GM12878 (cell line): ENCODE measurements around the gene TARS3. TPM values are rescaled to one million over a fixed set of nuclear protein-coding genes. Genes with fewer than 3 reads are reported as not detected.

Source experiments
- ATAC-seq: fragments of 200-7000 bp; cut with Tn5 transposase; 3 replicates; pipeline ENCODE4 v1.9.1; 2020; ENCODE audit warnings: mild to moderate bottlenecking, moderate library complexity
- BruUV-seq: library from RNA; stranded (reverse); fragments of 400-500 nt; replicated peaks from 2 replicates; lab custom pipeline; 2021; lab: Mats Ljungman, UMichigan
- CTCF ChIA-PET: fragments of 300-600 bp; sonication (Branson Sonifier 250); formaldehyde crosslinking; extraction: SDS; loops from one replicate; lab custom pipeline; 2021; ENCODE audit warnings: inconsistent platforms; lab: Yijun Ruan, JAX
- POLR2A ChIA-PET: fragments of 350-600 bp; formaldehyde crosslinking; extraction: SDS; loops from one replicate; lab custom pipeline; 2021; ENCODE audit warnings: inconsistent platforms; lab: Charles Lee
- RAD21 ChIA-PET: fragments of 300-600 bp; sonication (Branson Sonifier 250); formaldehyde crosslinking; loops from one replicate; lab custom pipeline; 2023; ENCODE audit warnings: antibody characterized with exemption; ENCODE audit not compliant: unreplicated experiment; lab: Charles Lee
- SMC1A ChIA-PET: fragments of 300-600 bp; sonication (Branson Sonifier 250); formaldehyde crosslinking; loops from one replicate; lab custom pipeline; 2023; ENCODE audit not compliant: unreplicated experiment, uncharacterized antibody; lab: Charles Lee
- DNase-seq: peaks from one replicate; pipeline ENCODE4 v3.0.0-alpha.2; 2011; ENCODE audit warnings: low read depth, low spot score
- FAIRE-seq: peaks from 3 replicates; lab custom pipeline; 2011; peaks lifted over from hg19 to GRCh38; lab: Jason Lieb, UNC
- H2AFZ ChIP-seq: 2 replicates; pipeline ENCODE4 v1.6.0; 2011; ENCODE audit warnings: low read depth, low read length, control low read depth; ENCODE audit not compliant: control insufficient read depth
- H3K27ac ChIP-seq: 2 replicates; pipeline ENCODE4 v1.5.1; 2011; ENCODE audit warnings: control low read depth; ENCODE audit not compliant: control insufficient read depth, insufficient read depth
- H3K27me3 ChIP-seq, 2 experiments: replicated peaks in 1 of 2; 2 replicates each; pipeline versions ENCODE4 v1.6.0 to v1.6.1; 2011; ENCODE audit warnings: low read length in 1 of 2; ENCODE audit not compliant: control insufficient read depth in 2 of 2, insufficient read depth in 2 of 2
- H3K36me3 ChIP-seq, 2 experiments: 2 replicates each; pipeline ENCODE4 v1.5.1; 2011; ENCODE audit warnings: low read length in 1 of 2; ENCODE audit not compliant: control insufficient read depth in 2 of 2, insufficient read depth in 2 of 2
- H3K4me1 ChIP-seq: 2 replicates; pipeline ENCODE4 v1.6.1; 2011; ENCODE audit warnings: mild to moderate bottlenecking, low read length, moderate library complexity, mixed read lengths; ENCODE audit not compliant: control insufficient read depth, insufficient read depth
- H3K4me2 ChIP-seq: 2 replicates; pipeline ENCODE4 v1.6.0; 2011; ENCODE audit warnings: control low read depth; ENCODE audit not compliant: control insufficient read depth, insufficient read depth
- H3K4me3 ChIP-seq: fragments of 200-600 bp; sonication (generic); 2 replicates; pipeline ENCODE4 v1.5.1; 2016
- H3K79me2 ChIP-seq: 2 replicates; pipeline ENCODE4 v1.6.0; 2011; ENCODE audit warnings: low read length; ENCODE audit not compliant: control insufficient read depth, insufficient read depth
- H3K9ac ChIP-seq: 2 replicates; pipeline ENCODE4 v1.8.0; 2011; ENCODE audit warnings: low read length, control low read depth, mixed read lengths; ENCODE audit not compliant: control insufficient read depth, insufficient read depth
- H3K9me3 ChIP-seq: replicated peaks from 3 replicates; pipeline ENCODE4 v1.5.1; 2011; ENCODE audit warnings: mild to moderate bottlenecking, low read length; ENCODE audit not compliant: control insufficient read depth, insufficient read depth
- H4K20me1 ChIP-seq: 2 replicates; pipeline ENCODE4 v1.6.0; 2011; ENCODE audit not compliant: control insufficient read depth, insufficient read depth
- ATF3 ChIP-seq: IDR thresholded peaks from 2 replicates; pipeline ENCODE4 v1.6.1; 2011; ENCODE audit warnings: low read depth, mild to moderate bottlenecking, low read length, moderate library complexity, borderline replicate concordance; ENCODE audit errors: extremely low read depth
- BHLHE40 ChIP-seq, 2 experiments: fragments of 450-650 bp in 1 of 2; IDR thresholded peaks; 2 replicates each; pipeline ENCODE4 v1.6.1; 2011 to 2017; ENCODE audit warnings: low read depth in 2 of 2, borderline replicate concordance in 1 of 2, improper control_type of control experiment in 1 of 2, low read length in 1 of 2, mild to moderate bottlenecking in 1 of 2
- CBX3 ChIP-seq: fragments of 200-600 bp; sonication (generic); IDR thresholded peaks from 2 replicates; pipeline ENCODE4 v1.6.1; 2016; ENCODE audit warnings: low read depth, borderline replicate concordance
- CBX5 ChIP-seq: sonication (generic); IDR thresholded peaks from 2 replicates; pipeline ENCODE4 v1.6.1; 2016; ENCODE audit warnings: low read depth, moderate library complexity, mild to moderate bottlenecking, inconsistent platforms
- EED ChIP-seq: sonication (generic); IDR thresholded peaks from 2 replicates; pipeline ENCODE4 v1.6.1; 2016; ENCODE audit warnings: antibody characterized with exemption, low read depth
- EGR1 ChIP-seq, 2 experiments: IDR thresholded peaks; 1 replicate in 1 of 2; 2 replicates in 1 of 2; pipeline ENCODE4 v1.6.1; 2011 to 2012; ENCODE audit warnings: low read depth in 2 of 2, low read length in 2 of 2, borderline replicate concordance in 1 of 2, mild to moderate bottlenecking in 1 of 2, moderate library complexity in 1 of 2
- GATAD2B ChIP-seq: fragments of 450-650 bp; conservative IDR thresholded peaks from 2 replicates; pipeline ENCODE4 v1.6.1; 2017; ENCODE audit warnings: low read depth, mild to moderate bottlenecking, moderate library complexity
- HDGF ChIP-seq: fragments of 450-650 bp; IDR thresholded peaks from 2 replicates; pipeline ENCODE4 v1.6.1; 2016; ENCODE audit warnings: antibody characterized with exemption
- IKZF2 ChIP-seq, 2 experiments: fragments of 450-650 bp; IDR thresholded peaks; 2 replicates each; pipeline ENCODE4 v1.6.1; 2017; ENCODE audit warnings: mild to moderate bottlenecking in 2 of 2, moderate library complexity in 2 of 2
- JUNB ChIP-seq: IDR thresholded peaks from 2 replicates; pipeline ENCODE4 v1.6.1; 2016; ENCODE audit warnings: antibody characterized with exemption, mild to moderate bottlenecking
- KDM1A ChIP-seq: fragments of 200-600 bp; sonication (generic); IDR thresholded peaks from 2 replicates; pipeline ENCODE4 v1.6.1; 2016; ENCODE audit warnings: borderline replicate concordance
- KLF5 ChIP-seq: fragments of 450-650 bp; IDR thresholded peaks from 2 replicates; pipeline ENCODE4 v1.6.1; 2014; ENCODE audit warnings: mild to moderate bottlenecking; ENCODE audit not compliant: partially characterized antibody
- MEF2B ChIP-seq: fragments of 450-650 bp; IDR thresholded peaks from 2 replicates; pipeline ENCODE4 v1.6.1; 2018; ENCODE audit warnings: mild to moderate bottlenecking, moderate library complexity; ENCODE audit not compliant: partially characterized antibody, poor library complexity, severe bottlenecking
- POU2F2 ChIP-seq: IDR thresholded peaks from 3 replicates; pipeline ENCODE4 v1.6.1; 2011; ENCODE audit warnings: low read depth, mild to moderate bottlenecking, low read length, borderline replicate concordance
- RAD51 ChIP-seq: fragments of 450-650 bp; IDR thresholded peaks from 2 replicates; pipeline ENCODE4 v1.6.1; 2016; ENCODE audit warnings: moderate library complexity, mild to moderate bottlenecking, inconsistent platforms
- RBBP5 ChIP-seq: fragments of 200-600 bp; sonication (generic); conservative IDR thresholded peaks from 2 replicates; pipeline ENCODE4 v1.6.1; 2016
- SIN3A ChIP-seq: IDR thresholded peaks from 2 replicates; pipeline ENCODE4 v1.6.1; 2012; ENCODE audit warnings: low read depth, low read length, improper control_type of control experiment
- SP1 ChIP-seq: IDR thresholded peaks from one replicate; pipeline ENCODE4 v1.6.1; 2011; ENCODE audit warnings: low read depth, low read length
- SREBF2 ChIP-seq: IDR thresholded peaks from 2 replicates; pipeline ENCODE4 v1.6.1; 2012; ENCODE audit warnings: mild to moderate bottlenecking, low read length
- ZNF687 ChIP-seq: fragments of 450-650 bp; IDR thresholded peaks from 2 replicates; pipeline ENCODE4 v1.6.1; 2017; ENCODE audit warnings: mild to moderate bottlenecking, moderate library complexity
- ZSCAN29 ChIP-seq: fragments of 450-650 bp; IDR thresholded peaks from 2 replicates; pipeline ENCODE4 v1.6.1; 2017; ENCODE audit warnings: mild to moderate bottlenecking, moderate library complexity
- WGBS: methylation state at CpG from one replicate; pipeline ENCODE4 v1.1.6; 2016; ENCODE audit warnings: low lambda C conversion rate; ENCODE audit not compliant: insufficient replicate concordance, insufficient coverage; ENCODE audit errors: missing lambda C conversion rate; 5-methylcytosine and 5-hydroxymethylcytosine counted together
- in situ Hi-C: fragments of 300-500 bp; cut with MboI; formaldehyde crosslinking; loops from 9 replicates; pipeline ENCODE4 v1.14.3; 2018; ENCODE audit warnings: mixed read lengths
- intact Hi-C: fragments of 100-400 bp; cut with micrococcal nuclease; formaldehyde crosslinking; loops from one replicate; pipeline ENCODE4 v1.14.2; 2022; ENCODE audit not compliant: unreplicated experiment
- polyA plus RNA-seq, 11 experiments: library from polyadenylated mRNA; depleted of rRNA in 4 of 11; unstranded in 6 of 11; stranded (reverse) in 5 of 11; fragments of >200 nt; fragmentation: Nextera tagmentation in 4 of 11; fragmentation: Illumina TruSeq in 1 of 11; extraction: Ambion mirVana in 4 of 11; extraction: Trizol in 1 of 11; gene quantifications; 1 replicate in 1 of 11; 2 replicates in 10 of 11; pipeline versions ENCODE4 v1.2.1 to v1.2.3, GENCODE V29; 2011 to 2016; ENCODE audit warnings: inconsistent platforms in 2 of 11, missing spikeins in 2 of 11, low read depth in 1 of 11
- total RNA-seq, 4 experiments: library from RNA; depleted of rRNA in 3 of 4; stranded (reverse); fragments of >200 nt in 3 of 4; fragmentation: Illumina TruSeq in 1 of 4; extraction: Trizol in 1 of 4; gene quantifications; 2 replicates each; pipeline versions ENCODE4 v1.2.1 to v1.2.3, GENCODE V29; 2013 to 2021

The TARS3 gene
- total and polyA plus RNA-seq, 10 of the 15 experiments (the other 5 are each of a cell fraction or from before 2014, with no cell fraction given) = 1.4 to 7.8 (median 5.3) TPM

DNA sequence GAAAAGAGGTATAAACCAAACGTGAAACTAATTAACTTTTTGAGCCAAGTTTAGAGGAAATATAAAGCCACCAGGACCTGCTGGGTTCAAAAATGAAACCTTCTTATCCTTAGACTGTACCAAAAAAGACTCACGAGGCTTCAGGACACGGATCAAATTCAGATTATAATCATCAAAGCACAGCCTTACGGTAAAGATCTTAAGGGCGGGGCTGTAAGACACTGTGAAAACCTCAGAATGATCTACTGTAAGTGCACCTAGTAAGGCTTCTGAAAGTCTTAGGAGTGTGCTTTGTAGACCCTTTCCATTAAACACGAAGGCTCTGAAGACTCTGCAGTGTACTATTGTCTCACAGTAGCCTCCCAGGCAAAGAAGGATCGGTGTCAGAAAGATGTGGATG, 26.8 kb downstream of the TARS3 start (continued):
- TF ChIP-seq ZNF687 (no peak), RAD51 (no peak), IKZF2 (IDR thresholded peaks at IDR 0.05) (no peak), JUNB (no peak), SP1 (no peak), CBX3 (no peak), POU2F2 (no peak), SIN3A (no peak), RBBP5 (no peak), EED (no peak)

DNA sequence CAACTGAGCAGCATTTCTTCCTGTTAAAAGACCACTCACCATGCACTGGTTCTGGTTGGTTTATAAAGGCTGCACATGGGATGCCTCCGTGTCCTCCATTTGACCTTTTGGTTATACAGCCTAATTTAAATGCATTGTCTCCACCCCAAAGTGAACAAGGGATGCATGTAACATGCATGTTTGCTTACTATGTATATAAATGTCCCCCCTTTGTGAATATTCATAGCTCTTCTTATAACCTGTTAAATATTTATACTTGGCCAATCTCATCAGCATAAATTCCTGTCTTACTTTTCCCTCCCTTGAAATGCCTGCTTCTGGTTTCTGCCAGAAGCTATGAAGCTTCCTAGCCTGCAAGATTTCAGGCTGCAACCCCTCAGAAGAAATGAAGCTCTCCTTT, 27.4 kb downstream of the TARS3 start:
- H3K4me3 ChIP-seq = no peak overlapping the region
- H3K4me1 ChIP-seq = peaks cover 10% of the 10 kb centered on the region
- intact Hi-C loops (no loop called here), in situ Hi-C loops (no loop called here)
- ChIA-PET CTCF (interaction anchor here (0.7 kb wide), 1 partner anchor 397 kb away, joined by 3 read pairs; no protein-coding TSS in a partner anchor), POLR2A (no interaction called here), RAD21 (no interaction called here), SMC1A (no interaction called here)
- FAIRE-seq (no peak), DNase-seq (no peak), ATAC-seq (no peak)
- H3K27ac ChIP-seq = no peak overlapping the region
- BruUV-seq = no TSS peak
- H3K27me3 ChIP-seq = no peaks in the 10 kb centered on the region
- H3K36me3 ChIP-seq = peaks cover 0 to 14% of the 10 kb centered on the region in 2 experiments; a peak in 3 of 4 replicates
- 100% methylated on average over 1 of the region's 1 CpG for WGBS
- H3K9me3 ChIP-seq = peaks cover 1% of the 10 kb centered on the region; the same call in 2 of the 3 replicates
- H3K4me2 ChIP-seq = no peak overlapping the region
- H3K9ac ChIP-seq = no peak overlapping the region
- H2AFZ ChIP-seq = no peak overlapping the region
- H3K79me2 ChIP-seq = no peaks in the 10 kb centered on the region
- no peaks in the 10 kb centered on the region for H4K20me1 ChIP-seq
- TF ChIP-seq ZSCAN29 = no peak
- TF ChIP-seq GATAD2B = no peak
- no peak for TF ChIP-seq RAD51
- TF ChIP-seq ATF3 = no peak
- no peak for TF ChIP-seq CBX5
- no peak for TF ChIP-seq MEF2B
- TF ChIP-seq HDGF = no peak
- no peak for TF ChIP-seq SREBF2
- no peak for TF ChIP-seq KLF5
- no peak for TF ChIP-seq BHLHE40 (IDR thresholded peaks at IDR 0.05; ENCODE audit: borderline replicate concordance in 1 of 2, low read depth in 2 of 2, low read length in 1 of 2)
- no peak for TF ChIP-seq KDM1A
- no peak for TF ChIP-seq JUNB
- no peak for TF ChIP-seq EGR1 (IDR thresholded peaks at IDR 0.05; ENCODE audit: borderline replicate concordance in 1 of 2, low read depth in 2 of 2, low read length in 2 of 2)
